ENCODE measurements around the gene PDE8B.

The PDE8B gene

GRCh38 chr5:77391240-77391765, 180.8 kb downstream of the PDE8B start:
- Histone ChIP-seq H3K4me3 (ENCODE audit: low read length in 2 of 2) (no peak overlapping the region), H3K36me3 (ENCODE audit: control insufficient read depth in 2 of 2, insufficient read depth in 2 of 2, low read length in 2 of 2) (no peaks in the 10 kb centered on the region), H3K9me3 (ENCODE audit: control insufficient read depth in 2 of 2, low read length in 2 of 2) (no peaks in the 10 kb centered on the region), H3K27me3 (ENCODE audit: control insufficient read depth in 2 of 2, insufficient read depth in 2 of 2, low read length in 2 of 2) (no peaks in the 10 kb centered on the region), H3K9ac (ENCODE audit: low read depth in 1 of 2, low read length in 2 of 2) (no peak overlapping the region), H3K4me1 (ENCODE audit: control insufficient read depth in 2 of 2, insufficient read depth in 2 of 2, low read length in 2 of 2) (no peaks in the 10 kb centered on the region), H3K27ac (ENCODE audit: low read depth in 2 of 2, low read length in 2 of 2) (no peak overlapping the region)

GRCh38 chr5:77394064-77394715, 183.7 kb downstream of the PDE8B start:
- no peak overlapping the region for H3K27ac ChIP-seq (ENCODE audit: low read depth in 2 of 2, low read length in 2 of 2)
- H3K9ac ChIP-seq (ENCODE audit: low read depth in 1 of 2, low read length in 2 of 2), result no peak overlapping the region
- no peaks in the 10 kb centered on the region for H3K27me3 ChIP-seq (ENCODE audit: control insufficient read depth in 2 of 2, insufficient read depth in 2 of 2, low read length in 2 of 2)
- no peaks in the 10 kb centered on the region for H3K9me3 ChIP-seq (ENCODE audit: control insufficient read depth in 2 of 2, low read length in 2 of 2)
- H3K4me3 ChIP-seq (ENCODE audit: low read length in 2 of 2), result no peak overlapping the region
- H3K36me3 ChIP-seq (ENCODE audit: control insufficient read depth in 2 of 2, insufficient read depth in 2 of 2, low read length in 2 of 2), result no peaks in the 10 kb centered on the region
- no peaks in the 10 kb centered on the region for H3K4me1 ChIP-seq (ENCODE audit: control insufficient read depth in 2 of 2, insufficient read depth in 2 of 2, low read length in 2 of 2)

- Histone ChIP-seq H3K27ac (ENCODE audit: low read depth in 2 of 2, low read length in 2 of 2) (no peak overlapping the region), H3K9me3 (ENCODE audit: control insufficient read depth in 2 of 2, low read length in 2 of 2) (no peaks in the 10 kb centered on the region), H3K4me1 (ENCODE audit: control insufficient read depth in 2 of 2, insufficient read depth in 2 of 2, low read length in 2 of 2) (no peaks in the 10 kb centered on the region), H3K27me3 (ENCODE audit: control insufficient read depth in 2 of 2, insufficient read depth in 2 of 2, low read length in 2 of 2) (no peaks in the 10 kb centered on the region), H3K36me3 (ENCODE audit: control insufficient read depth in 2 of 2, insufficient read depth in 2 of 2, low read length in 2 of 2) (no peaks in the 10 kb centered on the region), H3K9ac (ENCODE audit: low read depth in 1 of 2, low read length in 2 of 2) (no peak overlapping the region), H3K4me3 (ENCODE audit: low read length in 2 of 2) (no peak overlapping the region)
Measured at GRCh38 chr5:77396017-77396416, 185.5 kb downstream of the PDE8B start.

GRCh38 chr5:77397686-77398292, 187.3 kb downstream of the PDE8B start:
- Histone ChIP-seq H3K36me3 (ENCODE audit: control insufficient read depth in 2 of 2, insufficient read depth in 2 of 2, low read length in 2 of 2) (no peaks in the 10 kb centered on the region), H3K4me1 (ENCODE audit: control insufficient read depth in 2 of 2, insufficient read depth in 2 of 2, low read length in 2 of 2) (no peaks in the 10 kb centered on the region), H3K9ac (ENCODE audit: low read depth in 1 of 2, low read length in 2 of 2) (no peak overlapping the region), H3K9me3 (ENCODE audit: control insufficient read depth in 2 of 2, low read length in 2 of 2) (no peaks in the 10 kb centered on the region), H3K27ac (ENCODE audit: low read depth in 2 of 2, low read length in 2 of 2) (no peak overlapping the region), H3K4me3 (ENCODE audit: low read length in 2 of 2) (no peak overlapping the region), H3K27me3 (ENCODE audit: control insufficient read depth in 2 of 2, insufficient read depth in 2 of 2, low read length in 2 of 2) (no peaks in the 10 kb centered on the region)

- no peak overlapping the region for H3K4me3 ChIP-seq (ENCODE audit: low read length in 2 of 2)
- no peaks in the 10 kb centered on the region for H3K9me3 ChIP-seq (ENCODE audit: control insufficient read depth in 2 of 2, low read length in 2 of 2)
- no peaks in the 10 kb centered on the region for H3K27me3 ChIP-seq (ENCODE audit: control insufficient read depth in 2 of 2, insufficient read depth in 2 of 2, low read length in 2 of 2)
- no peak overlapping the region for H3K9ac ChIP-seq (ENCODE audit: low read depth in 1 of 2, low read length in 2 of 2)
- H3K36me3 ChIP-seq (ENCODE audit: control insufficient read depth in 2 of 2, insufficient read depth in 2 of 2, low read length in 2 of 2), result no peaks in the 10 kb centered on the region
- H3K27ac ChIP-seq (ENCODE audit: low read depth in 2 of 2, low read length in 2 of 2), result no peak overlapping the region
- H3K4me1 ChIP-seq (ENCODE audit: control insufficient read depth in 2 of 2, insufficient read depth in 2 of 2, low read length in 2 of 2), result no peaks in the 10 kb centered on the region
Measured at GRCh38 chr5:77398458-77398857, 188.0 kb downstream of the PDE8B start.

GRCh38 chr5:77398896-77399295, 188.4 kb downstream of the PDE8B start:
- no peak overlapping the region for H3K4me3 ChIP-seq (ENCODE audit: low read length in 2 of 2)
- no peaks in the 10 kb centered on the region for H3K9me3 ChIP-seq (ENCODE audit: control insufficient read depth in 2 of 2, low read length in 2 of 2)
- no peaks in the 10 kb centered on the region for H3K4me1 ChIP-seq (ENCODE audit: control insufficient read depth in 2 of 2, insufficient read depth in 2 of 2, low read length in 2 of 2)
- no peak overlapping the region for H3K9ac ChIP-seq (ENCODE audit: low read depth in 1 of 2, low read length in 2 of 2)
- no peaks in the 10 kb centered on the region for H3K27me3 ChIP-seq (ENCODE audit: control insufficient read depth in 2 of 2, insufficient read depth in 2 of 2, low read length in 2 of 2)
- H3K27ac ChIP-seq (ENCODE audit: low read depth in 2 of 2, low read length in 2 of 2), result no peak overlapping the region
- H3K36me3 ChIP-seq (ENCODE audit: control insufficient read depth in 2 of 2, insufficient read depth in 2 of 2, low read length in 2 of 2), result no peaks in the 10 kb centered on the region

GRCh38 chr5:77400645-77401044, 190.2 kb downstream of the PDE8B start:
- H3K27me3 ChIP-seq (ENCODE audit: control insufficient read depth in 2 of 2, insufficient read depth in 2 of 2, low read length in 2 of 2), result no peaks in the 10 kb centered on the region
- no peaks in the 10 kb centered on the region for H3K36me3 ChIP-seq (ENCODE audit: control insufficient read depth in 2 of 2, insufficient read depth in 2 of 2, low read length in 2 of 2)
- no peak overlapping the region for H3K9ac ChIP-seq (ENCODE audit: low read depth in 1 of 2, low read length in 2 of 2)
- no peaks in the 10 kb centered on the region for H3K9me3 ChIP-seq (ENCODE audit: control insufficient read depth in 2 of 2, low read length in 2 of 2)
- H3K4me3 ChIP-seq (ENCODE audit: low read length in 2 of 2), result no peak overlapping the region
- no peaks in the 10 kb centered on the region for H3K4me1 ChIP-seq (ENCODE audit: control insufficient read depth in 2 of 2, insufficient read depth in 2 of 2, low read length in 2 of 2)
- no peak overlapping the region for H3K27ac ChIP-seq (ENCODE audit: low read depth in 2 of 2, low read length in 2 of 2)

GRCh38 chr5:77402796-77403195, 192.3 kb downstream of the PDE8B start:
- no peaks in the 10 kb centered on the region for H3K36me3 ChIP-seq (ENCODE audit: control insufficient read depth in 2 of 2, insufficient read depth in 2 of 2, low read length in 2 of 2)
- no peak overlapping the region for H3K9ac ChIP-seq (ENCODE audit: low read depth in 1 of 2, low read length in 2 of 2)
- H3K27ac ChIP-seq (ENCODE audit: low read depth in 2 of 2, low read length in 2 of 2), result no peak overlapping the region
- H3K4me3 ChIP-seq (ENCODE audit: low read length in 2 of 2), result no peak overlapping the region
- H3K4me1 ChIP-seq (ENCODE audit: control insufficient read depth in 2 of 2, insufficient read depth in 2 of 2, low read length in 2 of 2), result no peaks in the 10 kb centered on the region
- H3K9me3 ChIP-seq (ENCODE audit: control insufficient read depth in 2 of 2, low read length in 2 of 2), result no peaks in the 10 kb centered on the region
- H3K27me3 ChIP-seq (ENCODE audit: control insufficient read depth in 2 of 2, insufficient read depth in 2 of 2, low read length in 2 of 2), result no peaks in the 10 kb centered on the region

GRCh38 chr5:77407152-77407551, 196.7 kb downstream of the PDE8B start:
- H3K27me3 ChIP-seq (ENCODE audit: control insufficient read depth in 2 of 2, insufficient read depth in 2 of 2, low read length in 2 of 2), result no peaks in the 10 kb centered on the region
- H3K9me3 ChIP-seq (ENCODE audit: control insufficient read depth in 2 of 2, low read length in 2 of 2), result no peaks in the 10 kb centered on the region
- no peak overlapping the region for H3K9ac ChIP-seq (ENCODE audit: low read depth in 1 of 2, low read length in 2 of 2)

GRCh38 chr5:77409870-77410621, 199.6 kb downstream of the PDE8B start:
- no peak overlapping the region for H3K27ac ChIP-seq (ENCODE audit: low read depth in 2 of 2, low read length in 2 of 2)
- H3K9ac ChIP-seq (ENCODE audit: low read depth in 1 of 2, low read length in 2 of 2), result no peak overlapping the region
- no peaks in the 10 kb centered on the region for H3K9me3 ChIP-seq (ENCODE audit: control insufficient read depth in 2 of 2, low read length in 2 of 2)
- H3K4me3 ChIP-seq (ENCODE audit: low read length in 2 of 2), result no peak overlapping the region
- no peaks in the 10 kb centered on the region for H3K27me3 ChIP-seq (ENCODE audit: control insufficient read depth in 2 of 2, insufficient read depth in 2 of 2, low read length in 2 of 2)
- H3K4me1 ChIP-seq (ENCODE audit: control insufficient read depth in 2 of 2, insufficient read depth in 2 of 2, low read length in 2 of 2), result no peaks in the 10 kb centered on the region
- H3K36me3 ChIP-seq (ENCODE audit: control insufficient read depth in 2 of 2, insufficient read depth in 2 of 2, low read length in 2 of 2), result no peaks in the 10 kb centered on the region

More at GRCh38 chr5:77407152-77407551, 196.7 kb downstream of the PDE8B start:
- Histone ChIP-seq H3K4me1 (ENCODE audit: control insufficient read depth in 2 of 2, insufficient read depth in 2 of 2, low read length in 2 of 2) (no peaks in the 10 kb centered on the region), H3K27ac (ENCODE audit: low read depth in 2 of 2, low read length in 2 of 2) (no peak overlapping the region), H3K36me3 (ENCODE audit: control insufficient read depth in 2 of 2, insufficient read depth in 2 of 2, low read length in 2 of 2) (no peaks in the 10 kb centered on the region), H3K4me3 (ENCODE audit: low read length in 2 of 2) (no peak overlapping the region)

Measured in mucosa of rectum (tissue), 2 donors.